A204.1 (cell line): ENCODE measurements around the gene SFT2D1.

Experiments used
- FAIRE-seq: peaks from 2 replicates; lab custom pipeline; 2012; peaks lifted over from hg19 to GRCh38; lab: Jason Lieb, UNC

Gene SFT2D1

DNA sequence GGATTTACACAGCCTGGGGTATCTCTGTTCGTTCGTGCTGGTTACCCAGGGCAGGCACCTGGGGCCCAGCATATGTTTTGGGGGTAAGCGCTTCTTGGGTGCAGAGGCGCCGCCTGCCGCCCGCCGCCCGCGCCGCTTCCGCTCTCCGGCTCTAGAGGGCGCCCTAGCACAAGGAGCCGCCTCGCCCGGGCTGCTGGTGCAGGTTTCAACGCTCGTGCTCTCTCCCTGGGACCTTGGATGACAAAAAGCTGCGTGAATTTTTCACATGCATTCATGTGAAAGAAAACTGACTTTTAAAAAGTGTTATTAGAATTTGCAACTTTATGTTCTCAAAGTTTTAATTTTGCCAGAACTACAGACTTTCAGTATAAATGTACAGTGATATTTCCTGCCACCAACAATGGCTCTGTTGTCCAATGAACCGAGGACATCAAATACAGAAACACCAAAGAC, 66.6 kb downstream of the SFT2D1 start:
- no peak for FAIRE-seq

DNA sequence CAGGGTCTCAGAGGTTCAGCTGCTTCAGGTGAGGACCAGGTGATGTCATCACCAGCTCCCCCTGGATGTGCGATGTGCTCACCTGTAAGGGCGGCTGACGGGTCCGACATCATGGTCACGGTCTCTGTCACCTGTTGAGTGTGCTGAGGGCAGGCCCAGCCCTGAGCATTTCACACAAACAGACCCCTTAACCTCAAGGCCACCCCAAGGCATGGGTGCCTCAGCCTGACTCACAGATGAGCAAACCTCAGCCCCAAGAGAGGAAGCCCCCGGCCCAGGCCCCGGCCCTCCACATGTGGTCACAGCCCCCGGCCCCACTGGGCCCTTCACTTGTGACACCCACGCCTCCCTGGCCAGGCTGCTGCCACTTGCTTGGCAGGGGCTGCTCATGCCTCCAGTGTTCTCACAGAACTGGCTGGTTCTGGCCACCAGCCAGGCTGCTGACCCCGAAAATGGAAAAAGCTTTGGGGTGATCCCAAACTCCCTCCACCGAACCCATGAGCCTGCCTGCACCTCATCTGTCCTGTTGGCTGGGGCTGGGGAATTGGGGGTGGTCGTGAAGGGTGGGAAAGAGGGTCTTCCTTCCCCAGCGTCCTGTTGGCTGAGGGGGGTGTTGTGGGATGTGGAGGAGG, 67.5 kb downstream of the SFT2D1 start:
- no peak for FAIRE-seq

- no peak for FAIRE-seq
These were observed 68.2 kb downstream of the SFT2D1 start for GRCh38 chr6:166274163-166274562.

DNA sequence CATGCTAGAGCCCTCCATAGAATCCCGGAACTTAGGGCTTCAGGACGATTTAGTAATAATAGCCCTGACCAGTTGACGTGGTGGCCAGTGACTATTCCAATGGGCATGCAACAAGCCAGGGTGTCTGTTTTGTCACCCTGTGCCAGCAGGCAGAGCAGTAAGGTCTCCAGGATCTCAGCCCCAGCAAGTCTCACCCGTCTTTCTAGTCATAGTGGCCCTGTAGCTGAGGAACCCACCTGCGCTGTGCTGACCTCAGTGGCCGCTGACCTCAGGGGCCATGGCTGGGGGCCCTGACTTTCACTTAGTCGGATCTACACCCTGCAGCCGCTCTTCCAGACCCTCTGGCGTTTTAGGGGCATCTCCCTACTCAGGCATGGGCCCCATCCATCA, 71.0 kb downstream of the SFT2D1 start:
- no peak for FAIRE-seq

GRCh38 chr6:166270706-166271375, 71.5 kb downstream of the SFT2D1 start:
- no peak for FAIRE-seq
